Gastroesophageal sphincter (tissue), 3 donors: ENCODE results near the gene TPBGL.

ENCODE experiments used
- CTCF ChIP-seq, 4 experiments: fragments of 200-600 bp in 2 of 4; fragments of 450-650 bp in 2 of 4; sonication (generic) in 1 of 4; IDR thresholded peaks; one replicate each; pipeline ENCODE4 v1.5.1; 2017 to 2019; ENCODE audit warnings: antibody characterized with exemption in 4 of 4, mild to moderate bottlenecking in 2 of 4, moderate library complexity in 2 of 4
- EP300 ChIP-seq: sonication (generic); formaldehyde crosslinking; IDR thresholded peaks from one replicate; pipeline ENCODE4 v1.6.1; 2017; ENCODE audit warnings: antibody characterized with exemption, mild to moderate bottlenecking
- POLR2A ChIP-seq, 2 donors: fragments of 450-650 bp; IDR thresholded peaks; one replicate each; pipeline ENCODE4 v1.6.1; 2017; ENCODE audit warnings: antibody characterized with exemption in 2 of 2, mild to moderate bottlenecking in 2 of 2, moderate library complexity in 1 of 2

DNA sequence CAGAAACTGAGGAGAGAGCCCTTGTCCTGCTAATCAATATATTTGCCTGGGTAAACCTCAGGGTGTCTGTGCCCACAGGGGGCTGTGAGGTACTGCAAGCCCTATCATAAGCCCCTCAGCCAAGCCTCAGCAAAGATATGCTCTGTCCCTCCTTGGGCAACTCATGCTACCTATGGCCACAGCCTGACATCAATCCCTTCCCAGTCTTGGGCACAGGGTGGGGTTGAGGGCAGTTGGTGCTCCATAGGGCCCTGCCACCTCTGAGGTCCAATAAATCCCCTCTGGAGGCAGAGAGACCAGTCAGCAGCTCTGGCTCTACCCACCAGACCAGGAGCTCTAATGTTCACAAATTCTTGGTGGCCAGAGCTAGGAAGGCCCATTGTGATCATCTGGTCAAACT is 23.8 kb downstream of the TPBGL start:
- TF ChIP-seq CTCF (IDR thresholded peaks at IDR 0.05): no peak
- no peak for TF ChIP-seq EP300
- no peak for TF ChIP-seq POLR2A (IDR thresholded peaks at IDR 0.05)
